HG03457 (cell line): Measurements from ENCODE around the gene DXO.
"Not testable (repeated sequence)": the region's sequence is repeated elsewhere in the genome, so short reads cannot be mapped to it uniquely, and the experiment has no call there.

Experiments
- ATAC-seq: cut with Tn5 transposase; IDR thresholded peaks from one replicate; pipeline ENCODE4 v1.9.1; 2021; ENCODE audit warnings: moderate number of reproducible peaks; ENCODE audit not compliant: unreplicated experiment

Gene DXO

DNA sequence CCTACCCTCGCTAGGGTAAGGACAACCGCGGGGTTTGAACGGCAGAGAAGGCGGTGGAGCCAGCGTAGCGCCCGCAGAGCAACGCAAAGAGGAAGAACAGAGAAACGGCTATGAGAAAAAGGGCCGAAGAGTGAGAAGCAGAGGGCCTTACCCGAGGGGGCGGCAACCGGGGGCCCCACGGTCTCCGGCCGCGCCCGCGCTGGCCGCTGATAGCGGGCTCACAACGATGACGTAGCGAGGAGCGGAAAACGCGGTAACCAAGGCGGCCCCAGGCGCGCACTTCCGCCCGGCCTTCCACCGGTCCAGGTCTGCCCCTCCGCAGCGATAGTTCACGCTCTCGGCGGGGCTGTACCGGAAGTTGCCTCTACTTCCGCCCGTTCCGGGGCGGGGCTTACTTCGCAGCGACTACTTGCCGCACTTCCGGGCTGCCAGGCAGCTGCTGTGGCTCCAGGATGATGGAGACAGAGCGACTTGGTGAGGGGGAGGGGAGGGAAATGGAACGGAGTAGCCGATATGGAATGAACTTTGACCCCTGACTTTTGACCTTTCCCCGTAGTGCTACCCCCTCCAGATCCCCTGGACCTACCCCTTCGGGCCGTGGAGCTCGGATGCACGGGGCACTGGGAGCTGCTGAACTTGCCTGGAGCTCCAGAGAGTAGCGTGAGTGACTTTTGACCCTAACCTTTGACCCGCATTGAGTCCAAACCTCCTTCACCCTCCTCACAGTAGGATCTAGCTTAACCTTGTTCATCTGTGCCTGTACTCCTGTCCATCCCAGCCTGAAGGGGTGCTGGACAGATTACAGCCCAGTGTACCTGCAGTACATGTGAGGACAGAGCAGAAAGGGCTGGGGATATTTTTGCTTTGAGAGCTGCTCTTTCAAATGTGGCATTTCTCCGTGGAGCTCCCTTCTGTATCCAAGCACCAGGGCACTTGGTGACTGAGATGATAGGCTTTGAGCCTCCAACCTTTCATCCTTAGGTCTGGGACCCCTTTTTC lies 12.9 kb downstream of the DXO start, which contains the start of the genes NELFE and SKIC2:
Gene NELFE (minus strand): TSS at position 231 of the 999 bp plus-strand sequence. CDS start 525 bp downstream, outside the sequence.
Gene SKIC2 (plus strand): TSS at position 435 of the 999 bp plus-strand sequence. CDS start 18 bp downstream, at position 453.
- peak; percentile 73 for ATAC-seq

DNA sequence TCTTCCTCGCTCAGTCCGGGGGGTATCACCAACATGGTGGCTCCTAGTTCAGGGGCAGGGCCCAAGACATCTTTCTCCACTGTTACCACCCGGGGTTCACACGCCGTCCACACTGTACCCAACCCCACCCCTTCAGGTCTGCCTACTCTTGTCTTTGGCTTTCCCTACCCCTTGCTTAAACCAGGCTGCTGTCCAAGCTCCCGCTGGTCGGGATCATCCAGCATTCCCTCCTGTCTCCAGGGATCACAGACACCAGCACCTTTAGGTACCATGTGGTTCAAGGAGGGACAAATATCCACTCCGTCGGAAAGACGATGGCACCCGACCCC lies 13.6 kb downstream of the DXO start:
- ATAC-seq = peak; percentile 7

DNA sequence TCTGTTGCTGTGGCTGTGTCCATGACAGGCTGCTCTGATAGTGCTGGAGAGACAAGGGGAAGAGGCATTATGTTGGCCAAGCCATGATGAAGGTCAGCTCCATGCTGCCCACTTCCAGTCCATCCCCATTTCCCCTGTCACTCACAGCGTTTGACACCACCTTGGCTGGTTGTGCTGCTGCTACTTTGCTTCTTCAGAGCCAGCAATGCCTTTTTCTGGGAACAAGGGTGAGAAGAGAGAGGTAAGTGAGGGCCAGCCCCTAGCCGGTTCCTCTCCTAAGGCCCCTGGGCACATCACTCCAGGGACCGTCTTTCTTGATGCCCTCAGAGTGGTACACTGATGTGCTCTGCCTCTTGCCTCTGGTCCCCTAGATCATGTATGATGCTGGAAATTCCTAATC lies 15.1 kb downstream of the DXO start:
- ATAC-seq = no peak

DNA sequence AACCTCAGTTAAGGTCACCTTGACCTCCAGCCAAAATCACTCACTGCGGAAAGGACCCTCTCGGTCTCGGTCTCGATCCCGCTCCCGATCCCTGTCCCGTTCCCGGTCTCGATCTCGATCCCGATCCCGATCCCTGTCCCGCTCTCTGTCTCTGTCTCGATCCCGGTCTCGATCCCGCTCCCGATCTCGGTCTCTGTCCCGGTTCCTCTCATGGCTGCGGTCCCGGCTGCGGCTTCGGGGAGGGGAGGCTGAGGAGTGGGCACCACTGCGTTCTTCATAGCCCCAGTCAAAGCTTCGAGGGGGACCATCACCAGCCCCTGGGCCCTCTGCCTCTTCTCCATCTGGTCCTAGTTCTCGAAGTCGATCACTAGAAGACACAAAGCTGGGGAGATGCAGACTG lies 17.4 kb downstream of the DXO start:
- ATAC-seq = no peak

DNA sequence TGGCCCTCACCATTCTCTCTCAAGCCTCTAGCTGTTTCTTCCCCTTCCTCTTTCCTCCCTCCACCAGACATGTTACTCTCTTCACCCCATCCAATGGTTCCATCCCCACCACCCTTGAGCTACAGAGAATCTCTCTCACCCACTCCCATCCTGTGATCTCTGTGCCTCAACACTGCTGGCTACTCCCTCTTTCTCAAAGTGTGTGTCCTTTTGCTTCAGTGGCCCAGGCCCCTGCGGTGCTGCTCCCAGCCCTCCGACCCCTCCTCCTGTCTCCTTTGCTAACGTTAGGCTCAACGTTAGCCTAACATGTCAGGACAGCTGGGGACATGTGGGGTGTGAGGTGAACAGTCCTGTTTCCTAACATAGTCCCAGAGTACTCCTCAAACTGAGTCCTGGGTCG lies 19.0 kb downstream of the DXO start:
- ATAC-seq = no peak

DNA sequence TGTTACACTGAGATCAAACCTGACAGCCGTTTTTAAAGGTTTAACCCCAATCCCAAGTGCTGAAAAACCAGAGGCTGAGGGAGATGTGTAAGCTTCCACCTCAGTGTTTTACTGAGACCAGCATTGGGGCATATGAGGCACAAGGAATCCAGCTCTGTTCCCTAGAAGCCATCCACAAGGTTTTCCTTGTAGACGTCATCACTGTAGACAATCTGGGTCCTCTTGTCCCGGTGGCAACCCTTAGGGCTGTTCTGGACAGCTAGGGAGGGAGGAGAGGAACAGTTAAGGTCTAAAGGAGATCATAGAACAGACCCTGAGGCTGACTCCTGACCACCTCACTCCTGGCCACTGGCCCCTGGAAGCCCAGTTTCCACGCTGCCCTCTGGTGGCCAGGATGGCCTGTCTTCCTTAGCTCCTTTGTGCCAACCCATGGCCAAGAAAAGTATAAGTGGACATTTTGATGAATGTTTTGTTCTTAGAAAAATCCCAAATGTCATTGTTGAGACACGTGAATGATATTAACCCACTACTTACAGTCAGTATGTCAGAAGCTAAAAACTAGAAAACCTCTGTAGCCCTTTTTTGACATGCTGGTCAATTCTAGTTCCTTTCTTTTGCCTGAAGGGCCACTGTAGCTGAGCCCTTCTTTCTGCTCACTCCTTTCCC lies 19.7 kb downstream of the DXO start:
- ATAC-seq = no peak

DNA sequence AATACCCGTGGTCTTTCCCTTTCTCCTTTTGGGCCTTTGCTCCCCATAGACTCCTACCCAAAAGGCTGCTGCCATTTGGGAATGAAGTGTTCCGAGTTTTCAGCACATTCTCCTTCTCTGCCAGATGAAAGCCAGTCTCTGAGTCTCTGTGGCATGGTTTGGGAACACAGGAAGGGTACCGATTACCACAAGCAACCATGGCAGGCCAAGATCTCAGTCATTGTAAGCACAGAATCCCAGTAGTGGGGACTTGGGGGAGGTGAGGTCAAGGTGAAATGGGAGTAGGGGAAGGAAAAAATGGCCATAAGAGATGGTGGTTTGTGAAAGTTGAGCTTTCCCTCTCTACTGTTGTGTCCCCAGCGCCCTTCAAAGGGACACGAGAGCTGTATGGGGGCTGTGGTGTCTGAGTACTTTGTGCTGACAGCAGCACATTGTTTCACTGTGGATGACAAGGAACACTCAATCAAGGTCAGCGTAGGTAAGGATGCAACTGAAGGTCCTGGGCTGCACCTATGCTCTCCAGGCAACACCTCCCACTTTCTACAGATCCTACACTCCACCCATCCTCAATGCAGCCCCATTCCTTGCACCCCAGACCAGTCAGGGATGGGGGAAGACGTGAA lies 21.9 kb downstream of the DXO start:
- ATAC-seq = no peak

DNA sequence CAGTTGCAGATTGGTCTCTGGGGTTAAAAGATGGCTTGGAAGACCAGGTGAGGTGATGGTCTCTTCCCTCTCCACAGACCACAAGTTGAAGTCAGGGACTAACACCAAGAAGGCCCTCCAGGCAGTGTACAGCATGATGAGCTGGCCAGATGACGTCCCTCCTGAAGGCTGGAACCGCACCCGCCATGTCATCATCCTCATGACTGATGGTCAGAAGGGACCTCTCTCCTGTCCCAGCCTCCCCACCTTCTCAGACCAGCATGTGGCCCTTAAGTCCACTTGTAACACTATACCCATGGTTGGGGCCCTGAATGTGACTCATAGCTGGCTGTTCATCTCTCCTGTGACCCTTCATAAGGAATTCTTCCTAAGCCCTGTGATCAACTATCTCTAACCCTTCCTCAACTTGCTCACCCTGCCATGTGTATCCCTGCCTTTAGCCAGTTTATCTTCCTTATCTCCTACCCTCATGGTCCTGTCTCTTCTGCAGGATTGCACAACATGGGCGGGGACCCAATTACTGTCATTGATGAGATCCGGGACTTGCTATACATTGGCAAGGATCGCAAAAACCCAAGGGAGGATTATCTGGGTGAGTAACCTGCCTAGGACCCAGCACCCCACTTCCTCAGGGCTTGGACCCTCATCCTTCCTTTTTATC lies 23.1 kb downstream of the DXO start:
- ATAC-seq = no peak

DNA sequence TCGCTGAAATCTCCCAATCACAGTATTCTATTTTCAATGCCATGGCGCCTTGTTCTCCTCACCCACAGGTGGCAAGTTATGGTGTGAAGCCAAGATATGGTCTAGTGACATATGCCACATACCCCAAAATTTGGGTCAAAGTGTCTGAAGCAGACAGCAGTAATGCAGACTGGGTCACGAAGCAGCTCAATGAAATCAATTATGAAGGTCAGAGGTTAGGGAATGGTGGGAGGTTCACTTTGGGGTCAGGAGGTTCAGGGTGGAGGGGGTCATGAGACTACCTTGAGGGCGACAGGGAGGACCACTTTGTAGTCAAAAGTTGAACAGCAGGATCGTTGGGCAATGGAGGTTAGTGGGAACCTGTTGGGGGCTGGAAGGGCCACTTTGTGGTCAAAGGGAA lies 23.6 kb downstream of the DXO start:
- ATAC-seq = no peak

DNA sequence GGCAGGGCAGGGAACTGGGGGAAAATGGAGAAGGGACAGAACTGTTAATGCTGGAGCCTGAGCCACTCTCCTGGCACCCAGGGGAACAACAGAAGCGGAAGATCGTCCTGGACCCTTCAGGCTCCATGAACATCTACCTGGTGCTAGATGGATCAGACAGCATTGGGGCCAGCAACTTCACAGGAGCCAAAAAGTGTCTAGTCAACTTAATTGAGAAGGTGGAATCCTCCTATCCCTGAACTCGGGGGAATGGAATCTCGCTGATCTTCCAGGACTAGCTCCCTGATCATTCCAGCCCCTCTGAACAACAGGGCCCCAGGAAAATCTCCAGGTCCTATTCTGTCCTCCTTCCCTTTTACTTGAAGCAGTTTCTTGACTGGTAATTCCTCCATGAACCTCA lies 24.1 kb downstream of the DXO start:
- ATAC-seq = no peak

DNA sequence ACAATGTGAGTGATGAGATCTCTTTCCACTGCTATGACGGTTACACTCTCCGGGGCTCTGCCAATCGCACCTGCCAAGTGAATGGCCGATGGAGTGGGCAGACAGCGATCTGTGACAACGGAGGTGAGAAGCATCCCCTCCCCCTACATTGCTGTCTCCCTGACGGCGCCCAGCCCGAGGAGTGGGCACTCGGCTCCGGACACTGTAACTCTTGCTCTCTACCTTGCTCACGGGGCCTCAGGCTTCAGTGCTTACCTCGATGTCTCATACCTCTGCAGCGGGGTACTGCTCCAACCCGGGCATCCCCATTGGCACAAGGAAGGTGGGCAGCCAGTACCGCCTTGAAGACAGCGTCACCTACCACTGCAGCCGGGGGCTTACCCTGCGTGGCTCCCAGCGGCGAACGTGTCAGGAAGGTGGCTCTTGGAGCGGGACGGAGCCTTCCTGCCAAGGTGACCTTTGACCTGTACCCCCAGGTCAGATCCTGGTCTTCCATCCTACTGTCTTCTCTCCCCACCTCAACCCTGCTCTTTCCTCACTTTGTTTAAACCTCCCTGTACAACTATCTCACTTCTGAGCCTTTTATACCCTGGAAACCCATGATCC lies 24.8 kb downstream of the DXO start:
- no peak for ATAC-seq

DNA sequence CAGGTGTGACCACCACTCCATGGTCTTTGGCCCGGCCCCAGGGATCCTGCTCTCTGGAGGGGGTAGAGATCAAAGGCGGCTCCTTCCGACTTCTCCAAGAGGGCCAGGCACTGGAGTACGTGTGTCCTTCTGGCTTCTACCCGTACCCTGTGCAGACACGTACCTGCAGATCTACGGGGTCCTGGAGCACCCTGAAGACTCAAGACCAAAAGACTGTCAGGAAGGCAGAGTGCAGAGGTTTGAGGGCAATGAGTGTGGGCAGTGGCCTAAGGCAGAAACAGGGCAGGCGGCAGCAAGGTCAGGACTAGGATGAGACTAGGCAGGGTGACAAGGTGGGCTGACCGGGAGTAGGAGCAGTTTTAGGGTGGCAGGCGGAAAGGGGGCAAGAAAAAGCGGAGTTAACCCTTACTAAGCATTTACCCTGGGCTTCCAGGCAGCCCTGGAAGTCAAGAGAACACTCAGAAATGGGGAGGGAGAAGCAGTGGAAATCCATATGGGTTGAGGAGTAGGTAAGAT lies 25.5 kb downstream of the DXO start:
- ATAC-seq = no peak

DNA sequence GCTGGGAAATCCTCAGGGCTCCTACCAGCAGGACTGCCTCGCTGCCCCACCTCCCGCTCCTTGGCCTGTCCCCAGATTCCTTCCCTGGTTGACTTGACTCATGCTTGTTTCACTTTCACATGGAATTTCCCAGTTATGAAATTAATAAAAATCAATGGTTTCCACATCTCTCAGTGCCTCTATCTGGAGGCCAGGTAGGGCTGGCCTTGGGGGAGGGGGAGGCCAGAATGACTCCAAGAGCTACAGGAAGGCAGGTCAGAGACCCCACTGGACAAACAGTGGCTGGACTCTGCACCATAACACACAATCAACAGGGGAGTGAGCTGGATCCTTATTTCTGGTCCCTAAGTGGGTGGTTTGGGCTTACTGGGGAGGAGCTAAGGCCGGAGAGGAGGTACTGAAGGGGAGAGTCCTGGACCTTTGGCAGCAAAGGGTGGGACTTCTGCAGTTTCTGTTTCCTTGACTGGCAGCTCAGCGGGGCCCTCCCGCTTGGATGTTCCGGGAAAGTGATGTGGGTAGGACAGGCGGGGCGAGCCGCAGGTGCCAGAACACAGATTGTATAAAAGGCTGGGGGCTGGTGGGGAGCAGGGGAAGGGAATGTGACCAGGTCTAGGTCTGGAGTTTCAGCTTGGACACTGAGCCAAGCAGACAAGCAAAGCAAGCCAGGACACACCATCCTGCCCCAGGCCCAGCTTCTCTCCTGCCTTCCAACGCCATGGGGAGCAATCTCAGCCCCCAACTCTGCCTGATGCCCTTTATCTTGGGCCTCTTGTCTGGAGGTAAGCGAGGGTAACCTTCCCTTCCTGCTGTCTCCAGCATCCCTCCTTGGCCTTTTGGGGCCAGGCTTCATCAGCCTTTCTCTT lies 26.2 kb downstream of the DXO start, which contains the start of gene CFB:
Gene CFB (plus strand): TSS at position 589 of the 863 bp plus-strand sequence. CDS start 127 bp downstream, at position 716.
- no peak for ATAC-seq

DNA sequence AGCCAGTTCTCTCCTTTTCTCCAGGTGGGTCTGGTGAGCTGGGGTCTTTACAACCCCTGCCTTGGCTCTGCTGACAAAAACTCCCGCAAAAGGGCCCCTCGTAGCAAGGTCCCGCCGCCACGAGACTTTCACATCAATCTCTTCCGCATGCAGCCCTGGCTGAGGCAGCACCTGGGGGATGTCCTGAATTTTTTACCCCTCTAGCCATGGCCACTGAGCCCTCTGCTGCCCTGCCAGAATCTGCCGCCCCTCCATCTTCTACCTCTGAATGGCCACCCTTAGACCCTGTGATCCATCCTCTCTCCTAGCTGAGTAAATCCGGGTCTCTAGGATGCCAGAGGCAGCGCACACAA lies 26.8 kb downstream of the DXO start:
- no peak for ATAC-seq

DNA sequence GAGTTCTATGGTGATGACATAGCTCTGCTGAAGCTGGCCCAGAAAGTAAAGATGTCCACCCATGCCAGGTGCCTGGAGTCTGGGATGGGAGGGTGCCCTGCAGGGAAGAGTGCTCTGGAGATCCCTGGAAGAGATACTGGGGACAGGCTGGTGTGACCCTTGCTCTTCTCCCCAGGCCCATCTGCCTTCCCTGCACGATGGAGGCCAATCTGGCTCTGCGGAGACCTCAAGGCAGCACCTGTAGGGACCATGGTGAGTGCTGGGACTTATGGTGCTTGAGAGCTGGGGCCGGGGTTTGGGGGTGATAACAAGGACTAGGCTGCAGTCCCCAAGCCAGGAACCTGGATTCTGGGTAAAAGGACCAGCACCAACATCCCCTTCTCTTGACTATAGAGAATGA lies 28.2 kb downstream of the DXO start:
- ATAC-seq = no peak

DNA sequence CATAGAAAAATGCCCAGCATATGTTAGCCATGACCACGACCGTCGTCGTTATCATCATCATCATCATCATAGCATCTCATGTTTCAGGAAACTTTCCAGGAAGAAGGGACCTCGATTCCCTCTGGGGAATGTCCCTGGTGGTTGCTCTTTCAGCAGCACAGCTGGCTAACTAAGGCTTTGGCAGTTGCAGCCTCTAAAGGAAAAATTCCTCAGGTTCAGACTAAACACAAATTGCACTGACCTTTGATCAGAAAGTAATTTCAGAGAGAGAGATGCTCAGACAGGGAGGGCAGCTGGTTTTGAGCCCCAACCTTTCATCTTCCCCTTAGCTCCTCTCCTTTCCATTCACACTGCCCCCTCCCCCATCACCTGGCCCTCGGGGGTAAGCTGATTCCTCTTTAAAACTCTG lies 31.7 kb downstream of the DXO start:
- ATAC-seq = no peak

DNA sequence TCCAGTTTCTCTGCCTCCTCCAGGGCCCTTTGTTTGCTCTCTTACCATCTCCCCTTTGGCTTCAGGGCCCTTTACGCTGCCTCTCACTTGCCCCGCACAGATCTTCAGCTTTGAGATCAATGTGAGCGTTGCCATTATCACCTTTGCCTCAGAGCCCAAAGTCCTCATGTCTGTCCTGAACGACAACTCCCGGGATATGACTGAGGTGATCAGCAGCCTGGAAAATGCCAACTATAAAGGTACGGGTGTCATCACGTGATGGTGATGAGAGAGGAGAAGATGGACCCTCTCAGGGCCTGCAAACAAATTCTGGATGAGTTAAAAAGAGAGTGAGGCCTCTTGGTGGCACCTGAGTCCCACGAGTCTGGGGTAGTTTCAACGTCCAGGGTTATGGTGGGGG lies 36.1 kb downstream of the DXO start:
- no peak for ATAC-seq

DNA sequence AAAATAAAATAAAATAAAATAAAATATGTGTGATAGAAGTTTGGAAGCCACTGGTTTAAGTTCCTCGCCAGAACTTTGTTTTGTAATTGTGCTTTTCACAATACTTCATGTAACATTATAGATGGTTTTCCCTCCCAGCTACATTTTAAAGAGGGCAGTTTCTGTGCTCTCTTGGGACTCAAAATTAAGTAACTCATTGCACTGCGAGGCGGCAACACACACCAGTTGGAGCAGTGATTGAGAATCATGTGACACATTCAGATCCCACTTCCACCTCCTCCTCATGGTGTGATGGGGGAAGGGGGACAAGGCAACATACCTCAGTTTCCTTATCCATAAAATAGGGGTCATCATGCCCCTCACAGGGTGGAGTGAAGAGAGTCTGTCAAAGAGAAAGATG lies 36.9 kb downstream of the DXO start:
- no peak for ATAC-seq

DNA sequence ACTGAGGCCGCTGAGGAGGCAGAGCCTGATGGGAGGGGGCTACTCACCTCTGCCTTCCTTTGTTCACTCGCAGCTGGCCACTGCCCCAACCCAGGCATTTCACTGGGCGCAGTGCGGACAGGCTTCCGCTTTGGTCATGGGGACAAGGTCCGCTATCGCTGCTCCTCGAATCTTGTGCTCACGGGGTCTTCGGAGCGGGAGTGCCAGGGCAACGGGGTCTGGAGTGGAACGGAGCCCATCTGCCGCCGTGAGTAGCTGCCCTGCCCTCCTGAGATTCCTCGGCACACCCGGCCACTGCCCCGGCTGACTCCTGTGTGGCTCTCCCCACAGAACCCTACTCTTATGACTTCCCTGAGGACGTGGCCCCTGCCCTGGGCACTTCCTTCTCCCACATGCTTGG lies 38.4 kb downstream of the DXO start:
- no peak for ATAC-seq

DNA sequence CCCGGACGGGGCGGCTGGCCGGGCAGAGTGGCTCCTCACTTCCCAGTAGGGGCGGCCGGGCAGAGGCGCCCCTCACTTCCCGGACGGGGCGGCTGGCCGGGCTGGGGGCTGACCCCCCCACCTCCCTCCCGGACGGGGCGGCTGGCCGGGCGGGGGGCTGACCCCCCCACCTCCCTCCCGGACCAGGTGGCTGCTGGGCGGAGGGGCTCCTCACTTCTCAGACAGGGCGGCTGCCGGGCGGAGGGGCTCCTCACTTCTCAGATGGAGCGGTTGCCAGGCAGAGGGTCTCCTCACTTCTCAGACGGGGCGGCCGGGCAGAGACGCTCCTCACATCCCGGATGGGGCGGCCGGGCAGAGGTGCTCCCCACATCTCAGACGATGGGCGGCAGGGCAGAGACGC lies 39.8 kb downstream of the DXO start:
- ATAC-seq = not testable (repeated sequence)
